ENCODE measurements around the gene RGS6.

The RGS6 gene

GRCh38 chr14:72243309-72244293 is 311.4 kb downstream of the RGS6 start:
- DNase-seq (ENCODE audit: low spot score) = no peak

GRCh38 chr14:72247896-72248465 is 315.8 kb downstream of the RGS6 start:
- no peak for DNase-seq (ENCODE audit: low spot score)

GRCh38 chr14:72253503-72253902 is 321.3 kb downstream of the RGS6 start:
- no peak for DNase-seq (ENCODE audit: low spot score)

GRCh38 chr14:72254202-72254936 is 322.1 kb downstream of the RGS6 start:
- no peak for DNase-seq (ENCODE audit: low spot score)

- no peak for DNase-seq (ENCODE audit: low spot score)
Measured at GRCh38 chr14:72254937-72255472, 322.8 kb downstream of the RGS6 start.

GRCh38 chr14:72256055-72256454 is 323.8 kb downstream of the RGS6 start:
- no peak for DNase-seq (ENCODE audit: low spot score)

GRCh38 chr14:72261068-72261467 is 328.8 kb downstream of the RGS6 start:
- no peak for DNase-seq (ENCODE audit: low spot score)

- no peak for DNase-seq (ENCODE audit: low spot score)
Measured at GRCh38 chr14:72262771-72263170, 330.5 kb downstream of the RGS6 start.

- no peak for DNase-seq (ENCODE audit: low spot score)
Measured at GRCh38 chr14:72264716-72265115, 332.5 kb downstream of the RGS6 start.

- DNase-seq (ENCODE audit: low spot score) = no peak
Measured at GRCh38 chr14:72270147-72270727, 338.0 kb downstream of the RGS6 start.

- no peak for DNase-seq (ENCODE audit: low spot score)
Measured at GRCh38 chr14:72270749-72271148, 338.5 kb downstream of the RGS6 start.

- no peak for DNase-seq (ENCODE audit: low spot score)
Measured at GRCh38 chr14:72275242-72275641, 343.0 kb downstream of the RGS6 start.

- DNase-seq (ENCODE audit: low spot score) = no peak
Measured at GRCh38 chr14:72278316-72278715, 346.1 kb downstream of the RGS6 start.

- no peak for DNase-seq (ENCODE audit: low spot score)
Measured at GRCh38 chr14:72284176-72284575, 351.9 kb downstream of the RGS6 start.

- DNase-seq (ENCODE audit: low spot score) = no peak
Measured at GRCh38 chr14:72290241-72290640, 358.0 kb downstream of the RGS6 start.

GRCh38 chr14:72291908-72292688 is 359.9 kb downstream of the RGS6 start:
- peak; percentile 67 for DNase-seq (ENCODE audit: low spot score)

GRCh38 chr14:72292689-72293024 is 360.4 kb downstream of the RGS6 start:
- DNase-seq (ENCODE audit: low spot score) = no peak

GRCh38 chr14:72301352-72301751 is 369.1 kb downstream of the RGS6 start:
- no peak for DNase-seq (ENCODE audit: low spot score)

GRCh38 chr14:72303930-72304329 is 371.7 kb downstream of the RGS6 start:
- no peak for DNase-seq (ENCODE audit: low spot score)

- no peak for DNase-seq (ENCODE audit: low spot score)
Measured at GRCh38 chr14:72305561-72305960, 373.3 kb downstream of the RGS6 start.

GRCh38 chr14:72308967-72309485 is 376.8 kb downstream of the RGS6 start:
- DNase-seq (ENCODE audit: low spot score) = no peak
